Stimulated activated CD8-positive, alpha-beta memory T cell treated with anti-CD3 and anti-CD28 coated beads, Interleukin-12 subunit alpha, Interleukin-12 subunit beta, amount 100 ng/mL, for 4 hours (primary cell): ENCODE results near the gene MID1.

Experiments used
- DNase-seq: peaks from one replicate; pipeline ENCODE4 v3.0.0-alpha.2; 2020; ENCODE audit warnings: low read depth

Gene MID1

GRCh38 chrX:10485326-10485725, 135.1 kb downstream of the MID1 start:
- DNase-seq, result no peak

GRCh38 chrX:10484683-10485247, 135.6 kb downstream of the MID1 start:
- no peak for DNase-seq

GRCh38 chrX:10483191-10483831, 137.1 kb downstream of the MID1 start:
- no peak for DNase-seq

- no peak for DNase-seq
Measured at GRCh38 chrX:10482708-10483107, 137.7 kb downstream of the MID1 start.

- DNase-seq, result no peak
Measured at GRCh38 chrX:10482261-10482660, 138.1 kb downstream of the MID1 start.

GRCh38 chrX:10480861-10481260, 139.5 kb downstream of the MID1 start:
- DNase-seq, result no peak

- DNase-seq, result no peak
Measured at GRCh38 chrX:10479508-10479907, 140.9 kb downstream of the MID1 start.

GRCh38 chrX:10477525-10477924, 142.9 kb downstream of the MID1 start:
- no peak for DNase-seq

- DNase-seq, result no peak
Measured at GRCh38 chrX:10474913-10475568, 145.3 kb downstream of the MID1 start.

- DNase-seq, result no peak
Measured at GRCh38 chrX:10474510-10474909, 145.9 kb downstream of the MID1 start.

GRCh38 chrX:10471418-10471817, 149.0 kb downstream of the MID1 start:
- no peak for DNase-seq

- no peak for DNase-seq
Measured at GRCh38 chrX:10470009-10470408, 150.4 kb downstream of the MID1 start.

GRCh38 chrX:10467793-10468192, 152.6 kb downstream of the MID1 start:
- DNase-seq, result no peak

- DNase-seq, result no peak
Measured at GRCh38 chrX:10465254-10465653, 155.1 kb downstream of the MID1 start.

GRCh38 chrX:10457092-10457491, 163.3 kb downstream of the MID1 start:
- DNase-seq, result no peak

- DNase-seq, result no peak
Measured at GRCh38 chrX:10453945-10454344, 166.4 kb downstream of the MID1 start.

- DNase-seq, result no peak
Measured at GRCh38 chrX:10450959-10451355, 169.4 kb downstream of the MID1 start.

GRCh38 chrX:10450229-10450958, 170.0 kb downstream of the MID1 start:
- DNase-seq, result no peak

- DNase-seq, result no peak
Measured at GRCh38 chrX:10447564-10448214, 172.7 kb downstream of the MID1 start.

GRCh38 chrX:10444204-10444603, 176.2 kb downstream of the MID1 start:
- no peak for DNase-seq

- DNase-seq, result no peak
Measured at GRCh38 chrX:10441464-10441863, 178.9 kb downstream of the MID1 start.

GRCh38 chrX:10433296-10433965, 187.0 kb downstream of the MID1 start:
- DNase-seq, result no peak
